ENCODE data around the gene CYTH2. TPM values are rescaled to one million over a fixed set of nuclear protein-coding genes. Genes with fewer than 3 reads are reported as not detected.
A peak's percentile ranks its signal among the peaks of the same experiment; 100 is the strongest.

Gene CYTH2
- total RNA-seq, 1 donor from 2014 or later = 67.1 TPM

DNA sequence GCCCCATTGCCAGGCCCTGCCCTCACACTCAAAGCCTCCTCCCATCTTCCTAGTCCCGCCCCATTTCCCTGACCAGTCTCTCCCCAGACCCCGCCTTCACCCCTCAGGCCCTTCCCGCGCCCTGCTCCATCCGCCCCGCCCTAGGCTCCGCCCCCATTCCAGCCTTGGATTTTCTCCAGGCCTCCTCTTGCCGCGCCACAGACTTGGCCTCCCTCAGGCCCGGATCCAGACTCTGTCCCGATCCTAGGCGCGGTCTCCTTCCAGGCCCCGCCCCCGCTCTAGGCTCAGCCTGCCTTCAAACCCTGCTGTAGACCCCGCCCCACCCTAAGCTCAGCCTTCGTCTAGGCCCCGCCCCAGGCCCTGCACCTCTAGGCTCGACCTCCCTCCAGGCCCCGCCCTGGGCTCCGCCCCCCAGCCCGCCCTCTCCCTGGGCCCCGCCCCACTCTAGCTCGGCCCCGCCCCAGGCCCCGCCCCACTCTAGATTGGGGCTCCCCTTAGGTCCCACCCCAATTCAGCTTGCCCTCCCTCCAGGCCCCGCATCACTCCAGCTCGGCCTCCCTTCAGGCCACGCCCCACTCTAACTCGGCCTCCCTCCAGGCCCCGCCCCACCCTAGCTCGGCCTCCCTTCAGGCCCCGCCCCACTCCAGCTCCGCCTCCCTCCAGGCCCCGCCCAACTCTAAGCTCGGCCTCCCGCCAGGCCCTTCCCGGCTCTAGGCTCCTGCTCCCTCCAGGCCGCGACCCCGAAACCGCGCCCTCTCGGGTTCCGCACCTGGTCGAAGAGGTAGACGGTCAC is 24.0 kb downstream of the CYTH2 start:
- no peak overlapping the region for H3K27ac ChIP-seq (ENCODE audit: low read depth, low read length)
- peak overlapping the region; percentile 89 for H3K4me2 ChIP-seq (ENCODE audit: low read length)
- H4K20me1 ChIP-seq (ENCODE audit: insufficient read depth, low read length) = no peaks in the 10 kb centered on the region
- DNase-seq (ENCODE audit: low read depth) = peak; percentile 83
- peaks cover 11% of the 10 kb centered on the region for H3K4me1 Mint-ChIP-seq (ENCODE audit: low read depth, unreplicated experiment)
- peaks cover 8% of the 10 kb centered on the region for H3K27me3 Mint-ChIP-seq (ENCODE audit: low read depth, unreplicated experiment)
- H3K9ac ChIP-seq (ENCODE audit: low read length) = peak overlapping the region; percentile 74
- FAIRE-seq = no peak
- peak overlapping the region; percentile 76 for H3K4me3 Mint-ChIP-seq (ENCODE audit: unreplicated experiment)
- peaks cover 6% of the 10 kb centered on the region for H3K27me3 ChIP-seq (ENCODE audit: insufficient read depth, low read length)
- no peaks in the 10 kb centered on the region for H3K9me3 ChIP-seq (ENCODE audit: insufficient read depth, low read depth, low read length)
- peaks cover 2% of the 10 kb centered on the region for H3K36me3 Mint-ChIP-seq (ENCODE audit: low read depth, unreplicated experiment)
- H3K79me2 ChIP-seq (ENCODE audit: insufficient read depth, low read length) = no peaks in the 10 kb centered on the region
- peaks cover 4% of the 10 kb centered on the region for H3K4me1 ChIP-seq (ENCODE audit: insufficient read depth, low read length)
- peaks cover 5% of the 10 kb centered on the region for H3K9me3 Mint-ChIP-seq (ENCODE audit: unreplicated experiment)
- H3K36me3 ChIP-seq (ENCODE audit: insufficient read depth, low read length) = no peaks in the 10 kb centered on the region
- no peak for TF ChIP-seq EZH2 (IDR thresholded peaks at IDR 0.05; ENCODE audit: insufficient read depth, low read length)
- TF ChIP-seq CTCF (IDR thresholded peaks at IDR 0.05; ENCODE audit: insufficient read depth, low read depth, low read length) = no peak
- H3K4me3 ChIP-seq (ENCODE audit: insufficient read depth, low read depth, low read length) = peak overlapping the region; percentile 60
- H2AFZ ChIP-seq (ENCODE audit: low read depth, low read length) = peak overlapping the region; percentile 96
- peak overlapping the region; percentile 78 for H3K27ac Mint-ChIP-seq (ENCODE audit: unreplicated experiment)

- H3K27me3 Mint-ChIP-seq (ENCODE audit: low read depth, unreplicated experiment) = peaks cover 8% of the 10 kb centered on the region
- peak overlapping the region; percentile 74 for H3K9ac ChIP-seq (ENCODE audit: low read length)
- DNase-seq (ENCODE audit: low read depth) = no peak
Observed at GRCh38 chr19:48493718-48494401, 24.7 kb downstream of the CYTH2 start.

More at GRCh38 chr19:48493718-48494401, 24.7 kb downstream of the CYTH2 start:
- Histone ChIP-seq H2AFZ (ENCODE audit: low read depth, low read length) (peak overlapping the region; percentile 96), H3K27me3 (ENCODE audit: insufficient read depth, low read length) (peaks cover 8% of the 10 kb centered on the region), H3K4me2 (ENCODE audit: low read length) (peak overlapping the region; percentile 89), H3K4me3 (ENCODE audit: insufficient read depth, low read depth, low read length) (peak overlapping the region; percentile 60), H4K20me1 (ENCODE audit: insufficient read depth, low read length) (no peaks in the 10 kb centered on the region), H3K4me1 (ENCODE audit: insufficient read depth, low read length) (no peaks in the 10 kb centered on the region), H3K9me3 (ENCODE audit: insufficient read depth, low read depth, low read length) (no peaks in the 10 kb centered on the region), H3K36me3 (ENCODE audit: insufficient read depth, low read length) (no peaks in the 10 kb centered on the region), H3K27ac (ENCODE audit: low read depth, low read length) (no peak overlapping the region), H3K79me2 (ENCODE audit: insufficient read depth, low read length) (no peaks in the 10 kb centered on the region)
- no peak for FAIRE-seq
- H3K4me1 Mint-ChIP-seq (ENCODE audit: low read depth, unreplicated experiment) = peaks cover 7% of the 10 kb centered on the region
- H3K4me3 Mint-ChIP-seq (ENCODE audit: unreplicated experiment) = peak overlapping the region; percentile 85
- H3K27ac Mint-ChIP-seq (ENCODE audit: unreplicated experiment) = peak overlapping the region; percentile 78
- H3K9me3 Mint-ChIP-seq (ENCODE audit: unreplicated experiment) = peaks cover 5% of the 10 kb centered on the region
- no peak for TF ChIP-seq CTCF (IDR thresholded peaks at IDR 0.05; ENCODE audit: insufficient read depth, low read depth, low read length)
- no peak for TF ChIP-seq EZH2 (IDR thresholded peaks at IDR 0.05; ENCODE audit: insufficient read depth, low read length)
- H3K36me3 Mint-ChIP-seq (ENCODE audit: low read depth, unreplicated experiment) = peaks cover 2% of the 10 kb centered on the region

Data from astrocyte (in vitro differentiated cells and primary cell).